GM12892 (cell line): ENCODE data around the gene CDKL2.
"Not testable (repeated sequence)": the region's sequence is repeated elsewhere in the genome, so short reads cannot be mapped to it uniquely, and the experiment has no call there.

Source experiments
- POLR2A ChIP-seq: IDR thresholded peaks from 2 replicates; pipeline ENCODE4 v1.6.1; 2011; ENCODE audit warnings: low read depth, low read length, control low read depth
- POLR2AphosphoS5 ChIP-seq: IDR thresholded peaks from 2 replicates; pipeline ENCODE4 v1.6.1; 2011; ENCODE audit warnings: low read depth, low read length, control low read depth
- TAF1 ChIP-seq: IDR thresholded peaks from 2 replicates; pipeline ENCODE4 v1.6.1; 2011; ENCODE audit warnings: low read depth, mild to moderate bottlenecking, control low read depth, low read length, borderline replicate concordance

- TF ChIP-seq TAF1, POLR2A, POLR2AphosphoS5: not testable (repeated sequence)
Measured at GRCh38 chr4:75537308-75537707, 93.0 kb downstream of the CDKL2 start.
